ENCODE measurements around the gene ZNF292. TPM values are rescaled to one million over a fixed set of nuclear protein-coding genes. Genes with fewer than 3 reads are reported as not detected.

ZNF292 gene
- total RNA-seq, 1 donor from 2014 or later: 34.6 TPM

GRCh38 chr6:87241304-87241703, 85.9 kb downstream of the ZNF292 start:
- no peak for DNase-seq (ENCODE audit: low spot score)
- no peaks in the 10 kb centered on the region for H3K27me3 Mint-ChIP-seq (ENCODE audit: low read depth)
- no peak overlapping the region for H3K27ac Mint-ChIP-seq (ENCODE audit: unreplicated experiment)
- peaks cover 2% of the 10 kb centered on the region for H3K36me3 Mint-ChIP-seq (ENCODE audit: low read depth)
- H3K4me3 Mint-ChIP-seq (ENCODE audit: unreplicated experiment): no peak overlapping the region
- peaks cover 9% of the 10 kb centered on the region for H3K4me1 Mint-ChIP-seq (ENCODE audit: low read depth)
- H3K9me3 Mint-ChIP-seq (ENCODE audit: low read depth): no peaks in the 10 kb centered on the region
- TF ChIP-seq CTCF (IDR thresholded peaks at IDR 0.05): no peak

GRCh38 chr6:87242311-87242710, 86.9 kb downstream of the ZNF292 start:
- peaks cover 4% of the 10 kb centered on the region for H3K36me3 Mint-ChIP-seq (ENCODE audit: low read depth)
- H3K27me3 Mint-ChIP-seq (ENCODE audit: low read depth): no peaks in the 10 kb centered on the region
- H3K4me3 Mint-ChIP-seq (ENCODE audit: unreplicated experiment): no peak overlapping the region
- no peak for TF ChIP-seq CTCF (IDR thresholded peaks at IDR 0.05)
- DNase-seq (ENCODE audit: low spot score): no peak
- H3K9me3 Mint-ChIP-seq (ENCODE audit: low read depth): no peaks in the 10 kb centered on the region
- H3K4me1 Mint-ChIP-seq (ENCODE audit: low read depth): peaks cover 9% of the 10 kb centered on the region
- no peak overlapping the region for H3K27ac Mint-ChIP-seq (ENCODE audit: unreplicated experiment)

- TF ChIP-seq CTCF (IDR thresholded peaks at IDR 0.05): no peak
- DNase-seq (ENCODE audit: low spot score): no peak
- Mint-ChIP-seq H3K27me3 (ENCODE audit: low read depth) (no peaks in the 10 kb centered on the region), H3K36me3 (ENCODE audit: low read depth) (peaks cover 6% of the 10 kb centered on the region), H3K4me1 (ENCODE audit: low read depth) (peaks cover 9% of the 10 kb centered on the region), H3K27ac (ENCODE audit: unreplicated experiment) (no peak overlapping the region), H3K4me3 (ENCODE audit: unreplicated experiment) (no peak overlapping the region), H3K9me3 (ENCODE audit: low read depth) (no peaks in the 10 kb centered on the region)
These were observed 88.4 kb downstream of the ZNF292 start for GRCh38 chr6:87243812-87244211.

- Mint-ChIP-seq H3K36me3 (ENCODE audit: low read depth) (peaks cover 10% of the 10 kb centered on the region), H3K9me3 (ENCODE audit: low read depth) (no peaks in the 10 kb centered on the region), H3K4me1 (ENCODE audit: low read depth) (peaks cover 9% of the 10 kb centered on the region), H3K4me3 (ENCODE audit: unreplicated experiment) (no peak overlapping the region), H3K27me3 (ENCODE audit: low read depth) (no peaks in the 10 kb centered on the region), H3K27ac (ENCODE audit: unreplicated experiment) (no peak overlapping the region)
- no peak for TF ChIP-seq CTCF (IDR thresholded peaks at IDR 0.05)
- DNase-seq (ENCODE audit: low spot score): no peak
These were observed 89.0 kb downstream of the ZNF292 start for GRCh38 chr6:87244380-87244779.

- H3K27ac Mint-ChIP-seq (ENCODE audit: unreplicated experiment): no peak overlapping the region
- H3K4me1 Mint-ChIP-seq (ENCODE audit: low read depth): no peaks in the 10 kb centered on the region
- no peaks in the 10 kb centered on the region for H3K9me3 Mint-ChIP-seq (ENCODE audit: low read depth)
- H3K27me3 Mint-ChIP-seq (ENCODE audit: low read depth): no peaks in the 10 kb centered on the region
- H3K4me3 Mint-ChIP-seq (ENCODE audit: unreplicated experiment): no peak overlapping the region
- peaks cover 20% of the 10 kb centered on the region for H3K36me3 Mint-ChIP-seq (ENCODE audit: low read depth)
- DNase-seq (ENCODE audit: low spot score): no peak
- TF ChIP-seq CTCF (IDR thresholded peaks at IDR 0.05): no peak
These were observed 94.7 kb downstream of the ZNF292 start for GRCh38 chr6:87250019-87250418.

All from chondrocyte (in vitro differentiated cells).